ENCODE data around the gene A2ML1.

DNA sequence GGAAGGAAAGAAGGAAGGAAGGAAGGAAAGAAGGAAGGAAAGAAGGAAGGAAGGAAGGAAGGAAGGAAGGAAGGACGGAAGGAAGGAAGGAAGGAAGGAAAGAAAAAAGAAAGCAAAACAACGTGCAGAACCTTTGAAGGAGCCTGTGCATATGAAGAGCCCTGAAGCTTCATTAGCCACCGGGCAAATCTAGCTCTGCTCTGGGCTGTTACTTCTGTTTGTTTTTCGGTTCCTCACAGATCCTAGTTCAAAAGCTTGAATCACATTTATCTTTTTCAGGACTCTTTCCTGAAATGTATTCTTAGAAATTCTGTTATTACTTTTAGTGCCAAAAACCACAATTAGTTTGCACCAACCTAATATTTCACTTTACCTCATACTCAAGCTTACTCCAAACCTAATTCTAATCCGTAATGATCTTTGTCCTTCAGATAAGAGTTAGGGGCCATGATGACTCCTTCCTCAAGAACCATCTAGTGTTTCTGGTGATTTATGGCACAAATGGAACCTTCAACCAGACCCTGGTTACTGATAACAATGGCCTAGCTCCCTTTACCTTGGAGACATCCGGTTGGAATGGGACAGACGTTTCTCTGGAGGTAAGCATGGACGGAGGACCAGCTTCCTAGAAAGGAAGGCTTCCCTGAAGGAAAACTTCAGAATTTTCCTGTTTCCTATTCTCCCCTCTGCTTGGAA, 18.7 kb downstream of the A2ML1 start:
- TF ChIP-seq, protein P1, sequence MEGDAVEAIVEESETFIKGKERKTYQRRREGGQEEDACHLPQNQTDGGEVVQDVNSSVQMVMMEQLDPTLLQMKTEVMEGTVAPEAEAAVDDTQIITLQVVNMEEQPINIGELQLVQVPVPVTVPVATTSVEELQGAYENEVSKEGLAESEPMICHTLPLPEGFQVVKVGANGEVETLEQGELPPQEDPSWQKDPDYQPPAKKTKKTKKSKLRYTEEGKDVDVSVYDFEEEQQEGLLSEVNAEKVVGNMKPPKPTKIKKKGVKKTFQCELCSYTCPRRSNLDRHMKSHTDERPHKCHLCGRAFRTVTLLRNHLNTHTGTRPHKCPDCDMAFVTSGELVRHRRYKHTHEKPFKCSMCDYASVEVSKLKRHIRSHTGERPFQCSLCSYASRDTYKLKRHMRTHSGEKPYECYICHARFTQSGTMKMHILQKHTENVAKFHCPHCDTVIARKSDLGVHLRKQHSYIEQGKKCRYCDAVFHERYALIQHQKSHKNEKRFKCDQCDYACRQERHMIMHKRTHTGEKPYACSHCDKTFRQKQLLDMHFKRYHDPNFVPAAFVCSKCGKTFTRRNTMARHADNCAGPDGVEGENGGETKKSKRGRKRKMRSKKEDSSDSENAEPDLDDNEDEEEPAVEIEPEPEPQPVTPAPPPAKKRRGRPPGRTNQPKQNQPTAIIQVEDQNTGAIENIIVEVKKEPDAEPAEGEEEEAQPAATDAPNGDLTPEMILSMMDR (IDR thresholded peaks at IDR 0.05) = no peak
- TF ChIP-seq POLR2A (IDR thresholded peaks at IDR 0.05) = no peak

Measured in adrenal gland (tissue), 5 donors.